Measurements from ENCODE around the gene C16orf96.
"Not testable (repeated sequence)": the region's sequence is repeated elsewhere in the genome, so short reads cannot be mapped to it uniquely, and the experiment has no call there.

The C16orf96 gene

GRCh38 chr16:4570086-4570485 lies 13.9 kb downstream of the C16orf96 start:
- DNase-seq = no peak

DNA sequence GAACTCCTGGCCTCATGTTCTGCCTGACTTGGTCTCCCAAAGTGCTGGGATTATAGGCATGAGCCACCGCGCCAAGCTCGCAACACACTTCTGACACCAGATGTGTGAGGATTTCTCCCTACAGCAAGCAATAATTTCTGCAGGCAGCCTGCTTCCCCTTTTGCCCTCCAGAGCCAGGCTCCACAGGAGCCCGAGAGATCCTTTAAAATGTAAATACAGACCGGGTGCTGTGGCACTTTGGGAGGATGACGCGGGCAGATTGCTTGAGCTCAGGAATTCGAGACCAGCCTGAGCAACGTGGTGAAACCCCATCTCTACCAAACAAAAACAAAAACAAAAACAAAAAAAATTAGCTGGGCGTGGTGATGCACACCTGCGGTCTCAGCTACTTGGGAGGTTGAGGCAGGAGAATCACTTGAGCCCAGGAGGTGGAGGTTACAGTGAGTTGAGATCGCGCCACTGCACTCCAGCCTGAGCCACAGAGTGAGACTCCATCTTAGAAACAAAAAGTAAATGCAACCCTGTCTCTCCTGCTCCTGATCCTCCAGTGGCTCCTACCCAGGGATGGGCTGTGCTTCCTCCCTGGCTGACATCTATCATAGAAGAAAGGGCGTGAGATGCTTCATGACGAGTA lies 14.7 kb downstream of the C16orf96 start:
- DNase-seq = no peak

- no peak for DNase-seq
Measured at GRCh38 chr16:4572715-4573114, 16.6 kb downstream of the C16orf96 start.

DNA sequence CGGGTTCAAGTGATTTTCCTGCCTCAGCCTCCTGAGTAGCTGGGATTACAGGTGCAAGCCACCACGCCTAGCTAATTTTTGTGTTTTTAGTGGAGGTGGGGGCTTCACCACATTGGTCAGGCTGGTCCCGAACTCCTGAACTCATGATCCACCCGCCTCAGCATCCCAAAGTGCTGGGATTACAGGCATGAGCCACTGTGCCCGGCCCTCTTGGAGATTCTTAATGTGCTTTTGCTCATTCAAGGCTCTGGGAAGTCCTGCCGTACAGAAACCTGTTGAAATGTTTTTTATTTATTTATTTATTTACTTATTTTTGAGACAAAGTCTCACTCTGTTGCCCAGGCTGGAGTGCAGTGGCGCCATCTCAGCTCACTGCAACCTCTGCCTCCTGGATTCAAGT lies 17.8 kb downstream of the C16orf96 start:
- not testable (repeated sequence) for DNase-seq

- DNase-seq = no peak
Measured at GRCh38 chr16:4574919-4575705, 19.0 kb downstream of the C16orf96 start.

- DNase-seq = no peak
Measured at GRCh38 chr16:4576008-4576407, 19.9 kb downstream of the C16orf96 start.

DNA sequence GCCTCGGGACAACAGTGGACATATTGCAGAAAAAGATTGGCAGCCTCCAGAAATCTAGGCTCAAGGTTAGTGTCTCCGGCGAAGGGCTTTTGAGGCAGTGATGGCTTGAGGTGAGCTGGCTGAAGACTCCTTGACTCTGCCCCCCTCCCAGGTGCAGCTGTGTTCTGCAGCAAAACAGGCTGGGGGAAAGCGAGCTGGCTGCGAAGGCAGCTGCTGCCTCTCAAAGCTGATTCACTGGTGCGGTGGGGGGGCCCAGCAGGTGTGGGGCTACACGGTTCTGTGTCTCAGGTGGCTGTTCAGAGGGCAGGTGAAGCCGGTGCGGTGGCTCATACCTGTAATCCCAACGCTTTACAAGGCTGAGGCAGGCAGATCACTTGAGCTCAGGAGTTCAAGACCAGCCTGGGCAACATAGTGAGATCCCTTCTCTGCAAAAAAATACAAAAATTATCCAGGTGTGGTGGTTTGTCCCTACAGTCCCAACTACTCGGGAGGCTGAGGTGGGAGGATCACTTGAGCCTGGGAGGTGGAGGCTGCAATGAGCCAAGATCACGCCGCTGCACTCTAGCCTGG lies 22.9 kb downstream of the C16orf96 start:
- no peak for DNase-seq

- no peak for DNase-seq
Measured at GRCh38 chr16:4580250-4580649, 24.1 kb downstream of the C16orf96 start.

GRCh38 chr16:4583906-4584305 lies 27.8 kb downstream of the C16orf96 start:
- no peak for DNase-seq

DNA sequence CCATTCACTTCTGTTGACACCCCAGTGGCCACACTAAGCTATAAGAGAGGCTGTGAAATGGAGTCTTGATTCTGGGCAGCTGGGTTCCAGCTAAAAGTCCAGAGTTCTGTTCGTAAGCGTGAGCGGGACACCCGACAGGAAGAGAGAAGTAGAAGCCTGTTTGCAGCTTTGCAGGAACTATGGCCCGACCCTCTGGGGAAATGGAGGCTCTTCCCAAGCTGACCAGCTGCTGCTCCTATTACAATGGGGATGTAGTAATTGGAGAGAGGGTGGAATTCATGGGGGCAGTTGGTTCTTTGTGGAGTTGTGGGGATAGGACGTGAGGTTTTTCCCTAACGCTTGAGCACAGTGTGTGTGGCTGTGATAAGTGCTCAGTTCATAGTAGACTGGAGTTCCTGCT lies 30.2 kb downstream of the C16orf96 start:
- DNase-seq = no peak

GRCh38 chr16:4588386-4588785 lies 32.2 kb downstream of the C16orf96 start:
- no peak for DNase-seq

- no peak for DNase-seq
Measured at GRCh38 chr16:4588961-4589360, 32.8 kb downstream of the C16orf96 start.

GRCh38 chr16:4591191-4591590 lies 35.1 kb downstream of the C16orf96 start:
- DNase-seq = no peak

DNA sequence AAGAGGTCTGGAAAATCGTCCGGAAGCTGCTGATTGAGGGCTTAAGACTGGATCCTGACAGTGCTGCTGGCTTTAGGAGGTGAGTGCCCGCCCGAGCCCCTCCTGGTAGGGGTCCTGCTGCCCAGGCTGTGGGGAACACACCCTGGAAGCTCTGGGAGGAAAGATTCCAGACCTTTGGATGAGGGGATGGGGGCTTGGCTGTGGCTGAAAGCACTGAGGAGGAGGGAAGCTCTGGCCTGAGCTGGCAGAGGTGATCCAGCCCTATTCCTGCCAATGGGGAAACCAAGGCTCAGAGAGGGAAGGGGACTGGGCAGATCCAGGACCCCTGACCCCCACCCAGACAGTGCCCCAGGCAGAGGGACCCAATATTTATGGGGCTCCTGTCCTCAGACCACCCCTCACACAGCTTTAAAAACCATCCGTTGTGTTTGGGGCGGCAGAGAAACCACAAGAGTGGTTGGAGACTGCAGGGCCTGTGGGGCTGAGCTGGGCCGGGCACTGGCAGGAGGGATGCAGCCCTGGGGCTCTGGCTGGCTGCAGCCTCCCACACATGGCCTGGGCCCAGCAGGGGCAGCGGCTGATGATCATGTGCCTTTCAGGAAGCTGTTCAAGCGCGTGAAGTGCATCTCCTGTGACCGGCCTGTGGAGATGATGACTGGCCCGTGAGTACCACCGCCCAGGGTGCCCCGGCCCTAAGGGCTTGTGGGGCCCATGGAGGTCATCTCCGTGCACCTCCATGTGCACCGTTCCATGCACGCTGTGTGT lies 35.7 kb downstream of the C16orf96 start:
- DNase-seq = peak; percentile 29

DNA sequence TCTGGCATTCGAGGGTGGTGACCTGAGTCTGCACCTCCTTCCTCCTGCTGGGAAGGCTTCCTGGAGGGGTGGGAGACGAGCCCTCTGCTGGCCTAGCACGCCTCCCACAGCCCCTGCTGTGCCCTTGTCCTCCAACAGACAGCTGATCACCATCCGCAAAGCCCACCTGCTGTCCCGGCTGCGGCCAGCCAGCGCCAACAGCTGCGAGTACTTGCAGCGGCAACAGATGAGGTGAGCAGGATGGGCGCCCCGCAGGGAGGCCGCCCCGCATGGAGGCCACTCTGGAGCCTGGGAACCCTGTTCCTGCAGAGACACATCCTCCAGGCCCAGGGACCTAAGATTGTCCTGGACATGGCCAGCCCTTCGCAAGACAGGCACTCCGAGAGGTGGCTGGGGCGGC lies 36.9 kb downstream of the C16orf96 start:
- peak; percentile 64 for DNase-seq

- no peak for DNase-seq
Measured at GRCh38 chr16:4594433-4595410, 38.6 kb downstream of the C16orf96 start.

DNA sequence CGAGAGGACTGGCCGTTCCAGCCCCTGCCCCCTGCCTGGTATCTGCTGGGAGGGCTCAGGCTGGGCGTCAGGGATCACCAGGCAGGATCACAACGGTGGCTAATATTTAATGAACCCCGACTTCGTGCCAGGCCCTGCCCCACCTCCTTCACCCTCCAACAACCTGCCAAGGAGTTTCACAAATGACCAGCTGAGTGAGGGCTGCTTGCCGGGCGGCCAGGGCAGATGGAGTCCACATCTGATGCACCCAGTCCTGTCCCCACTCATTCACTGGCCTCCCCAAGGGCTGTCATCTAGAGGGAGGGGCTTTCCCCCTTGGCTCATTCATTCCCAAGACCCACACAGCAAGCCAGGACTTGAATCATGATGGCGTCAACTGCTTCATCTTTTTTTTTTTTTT lies 41.0 kb downstream of the C16orf96 start:
- DNase-seq = no peak

- DNase-seq = no peak
Measured at GRCh38 chr16:4599037-4599436, 42.9 kb downstream of the C16orf96 start.

GRCh38 chr16:4599545-4599944 lies 43.4 kb downstream of the C16orf96 start:
- no peak for DNase-seq

GRCh38 chr16:4601036-4601863 lies 45.1 kb downstream of the C16orf96 start:
- DNase-seq = peak; percentile 54

- no peak for DNase-seq
Measured at GRCh38 chr16:4601864-4602186, 45.7 kb downstream of the C16orf96 start.
